Stimulated activated CD8-positive, alpha-beta memory T cell treated with anti-CD3 and anti-CD28 coated beads, Interleukin-2, amount 100 ng/mL, for 1 hour (primary cell): ENCODE results near the gene UNKL.
"Not testable (repeated sequence)": the region's sequence is repeated elsewhere in the genome, so short reads cannot be mapped to it uniquely, and the experiment has no call there.

Experiments used
- DNase-seq, 2 donors: peaks; one replicate each; pipeline ENCODE4 v3.0.0-alpha.2; 2020; ENCODE audit warnings: low read depth in 2 of 2

Gene UNKL

DNA sequence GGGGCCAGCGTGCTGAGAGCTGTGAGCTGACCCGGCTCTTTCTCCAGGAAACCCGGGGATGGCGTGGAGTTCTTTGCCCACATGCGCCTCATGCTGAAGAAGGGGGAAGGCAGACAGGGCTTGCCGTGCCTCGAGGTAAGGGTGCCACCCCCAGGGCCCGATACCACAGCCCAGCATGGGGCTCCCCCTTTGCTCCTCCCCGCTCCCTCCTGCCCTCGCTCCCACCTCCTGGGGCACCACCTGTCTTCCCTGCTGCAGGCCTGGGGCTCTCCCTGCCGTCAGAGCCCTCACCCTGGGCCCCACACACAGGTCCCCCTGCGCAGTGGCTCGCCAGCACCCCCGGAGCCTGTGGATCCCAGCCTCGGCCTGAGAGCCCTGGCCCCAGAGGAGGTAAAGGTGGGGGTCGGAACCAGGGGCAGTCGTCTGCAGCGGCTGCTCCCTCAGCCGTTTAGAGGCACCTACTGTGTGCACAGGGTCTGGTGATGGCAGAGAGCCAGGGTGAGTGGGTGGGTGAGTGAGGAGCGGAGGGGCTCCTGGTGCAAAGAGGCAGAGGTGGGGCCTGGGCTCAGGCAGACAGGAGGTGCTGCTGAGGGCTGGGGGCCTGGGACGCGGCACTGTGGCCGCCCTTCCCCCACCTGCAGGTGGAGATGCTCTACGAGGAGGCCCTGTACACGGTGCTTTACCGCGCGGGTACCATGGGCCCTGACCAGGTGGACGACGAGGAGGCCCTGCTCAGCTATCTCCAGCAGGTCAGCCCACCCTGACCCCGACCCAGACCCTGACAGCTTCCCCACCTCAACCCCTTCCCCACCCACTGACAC, 75.4 kb downstream of the UNKL start:
- DNase-seq = no peak

DNA sequence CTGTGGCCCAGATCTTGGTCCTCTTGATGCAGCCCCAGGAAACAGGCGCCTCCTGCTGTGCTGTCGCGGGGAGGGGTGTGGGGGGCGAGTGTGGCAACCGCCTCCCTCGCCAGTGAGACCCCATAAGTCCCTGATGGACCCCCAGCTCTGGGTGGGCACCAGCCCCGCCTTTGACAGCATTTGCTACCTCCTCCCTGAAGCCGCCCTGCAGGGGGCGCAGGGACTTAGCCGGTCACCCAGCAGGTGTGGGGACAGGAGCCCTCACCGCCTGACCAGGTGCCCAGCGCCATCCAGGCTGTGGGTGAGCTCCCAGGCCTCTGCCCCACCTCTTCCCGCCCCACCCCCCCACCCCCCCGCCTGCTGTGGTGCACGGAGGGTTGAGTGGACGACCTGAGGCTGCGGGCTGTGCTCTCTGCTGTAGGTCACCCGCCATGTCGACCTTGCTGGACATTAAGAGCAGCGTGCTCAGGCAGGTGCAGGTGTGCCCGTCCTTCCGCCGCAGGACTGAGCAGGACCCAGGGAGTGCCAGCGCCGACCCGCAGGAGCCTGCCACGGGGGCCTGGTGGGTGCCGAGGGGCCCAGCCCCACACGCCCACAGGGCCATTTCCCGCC, 76.3 kb downstream of the UNKL start:
- DNase-seq = no peak

DNA sequence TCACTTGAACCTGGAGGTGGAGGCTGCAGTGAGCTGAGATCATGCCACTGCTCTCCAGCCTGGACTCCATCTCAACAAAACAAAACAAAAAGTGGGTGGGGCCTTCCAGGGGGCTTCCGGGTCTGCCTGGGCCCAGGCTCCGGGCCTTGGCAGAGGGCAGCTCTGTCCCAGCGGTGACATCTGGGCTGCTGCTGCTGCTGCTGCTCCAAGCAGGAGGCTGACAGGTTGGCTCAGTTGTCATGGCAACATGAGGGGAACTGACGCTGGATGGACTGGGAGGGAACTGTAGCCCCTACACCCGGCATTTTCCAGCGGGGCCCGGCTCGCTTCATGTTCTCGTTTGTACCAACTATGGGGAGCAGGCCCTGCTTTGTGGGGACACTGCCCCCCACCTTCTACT, 77.0 kb downstream of the UNKL start:
- no peak for DNase-seq

- DNase-seq = no peak
These were observed 77.9 kb downstream of the UNKL start for GRCh38 chr16:1336619-1337018.

DNA sequence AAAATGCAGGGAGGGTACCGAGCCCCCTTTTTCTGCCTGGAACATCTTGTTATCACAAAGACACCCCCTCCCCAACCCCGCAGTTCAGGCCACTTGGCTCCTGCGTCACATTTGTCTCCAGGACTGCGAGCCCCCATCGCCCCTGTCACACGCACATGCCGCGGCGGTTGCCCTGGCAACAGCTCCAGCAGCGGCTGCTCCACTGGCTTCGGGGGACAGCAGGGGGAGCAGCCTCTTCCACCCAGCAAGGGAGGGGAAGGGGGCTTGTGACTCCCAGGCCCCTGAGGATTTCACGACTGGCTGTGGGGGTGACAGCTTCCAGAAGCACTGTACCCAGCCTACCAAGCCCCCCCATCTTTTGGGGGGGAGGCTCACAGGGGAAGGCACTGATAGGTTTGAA, 78.5 kb downstream of the UNKL start:
- DNase-seq = no peak

DNA sequence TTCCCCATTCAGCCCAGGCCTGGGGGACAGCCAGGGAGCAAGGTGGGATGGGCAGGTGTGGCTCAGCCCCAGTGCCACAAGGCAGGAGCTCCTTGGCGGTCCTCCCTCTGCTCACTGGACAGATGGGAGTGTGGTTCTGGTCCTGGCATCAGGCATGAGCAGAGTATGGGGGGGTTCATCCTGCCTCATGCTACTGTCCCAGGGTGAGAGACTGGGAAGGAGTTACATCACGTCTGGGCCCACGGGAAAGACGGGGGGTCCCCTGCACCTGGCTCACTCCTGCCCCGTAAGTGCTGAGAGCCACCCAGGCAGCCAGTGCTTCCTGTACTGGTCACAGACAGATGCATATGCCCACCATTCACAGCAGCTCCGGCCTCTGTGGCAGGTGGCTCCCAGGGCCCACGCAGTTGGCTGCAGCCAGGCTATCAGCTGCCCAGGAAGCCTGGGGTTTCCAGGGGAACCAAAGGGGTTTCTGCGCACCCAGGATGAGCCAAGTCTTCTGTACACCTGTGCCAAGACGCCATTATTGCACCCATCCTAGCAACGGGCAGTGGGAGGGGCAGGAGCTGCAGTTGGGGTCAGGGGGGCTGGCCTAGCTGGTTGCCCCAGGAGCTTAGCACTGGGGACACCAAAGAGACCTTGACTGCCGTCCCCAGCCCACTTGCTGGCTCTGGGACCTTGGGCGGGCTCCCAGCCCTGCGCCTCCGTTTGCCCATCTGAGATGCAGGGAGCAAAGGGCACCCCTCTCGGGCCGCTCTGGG, 79.1 kb downstream of the UNKL start:
- no peak for DNase-seq

DNA sequence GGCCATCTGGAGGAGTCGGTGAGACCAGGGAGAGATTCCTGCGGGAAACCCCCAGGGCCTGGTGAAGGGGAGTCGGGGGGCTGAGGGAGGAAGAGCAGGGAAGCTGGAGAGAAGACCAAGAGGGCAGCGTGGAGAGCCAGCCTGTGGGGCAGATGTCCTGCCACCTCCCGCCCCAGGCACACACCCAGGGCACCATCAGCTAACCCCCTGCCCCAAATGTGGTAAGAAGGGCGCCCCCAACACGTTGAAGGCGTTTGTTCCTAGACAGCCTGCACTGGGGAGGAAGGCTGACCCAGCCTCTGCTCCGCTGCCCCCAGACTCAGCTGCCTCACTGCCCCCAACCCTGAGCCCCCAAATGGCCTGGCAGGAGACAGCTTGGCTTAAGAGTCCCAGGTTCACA, 79.8 kb downstream of the UNKL start:
- no peak for DNase-seq

GRCh38 chr16:1333854-1334700, 80.4 kb downstream of the UNKL start:
- no peak for DNase-seq

- DNase-seq = peak in 1 of 2 donors; percentile 33
These were observed 81.2 kb downstream of the UNKL start, which contains the start of gene BAIAP3 for GRCh38 chr16:1333149-1333812. Gene BAIAP3 (plus strand): TSS chr16:1333645. CDS start chr16:1338550, 4,905 bp downstream.

DNA sequence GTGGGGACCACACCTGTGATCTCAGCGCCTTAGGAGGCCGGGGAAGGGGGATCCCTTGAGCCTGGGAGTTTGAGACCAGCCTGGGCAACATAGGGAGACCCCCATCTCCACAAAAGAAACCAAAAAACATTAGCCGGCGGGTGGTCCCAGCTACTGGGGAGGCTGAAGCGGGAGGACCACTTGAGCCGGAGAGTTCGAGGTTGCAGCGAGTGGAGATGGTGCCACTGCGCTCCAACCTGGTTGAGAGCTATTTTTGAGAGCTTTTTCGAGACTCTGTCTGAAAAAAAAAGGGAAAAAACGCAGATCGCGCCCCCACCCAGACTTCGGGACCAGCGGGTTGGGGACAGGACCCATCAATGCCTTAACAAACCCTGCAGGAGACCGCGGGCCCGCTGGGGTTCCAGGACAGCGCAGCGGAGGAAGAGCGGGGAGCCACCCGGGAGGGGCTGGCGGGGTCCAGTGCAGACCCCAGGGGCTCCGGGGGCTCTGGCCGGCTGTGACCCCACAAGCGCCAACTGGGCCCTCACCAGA, 81.8 kb downstream of the UNKL start:
- no peak for DNase-seq

DNA sequence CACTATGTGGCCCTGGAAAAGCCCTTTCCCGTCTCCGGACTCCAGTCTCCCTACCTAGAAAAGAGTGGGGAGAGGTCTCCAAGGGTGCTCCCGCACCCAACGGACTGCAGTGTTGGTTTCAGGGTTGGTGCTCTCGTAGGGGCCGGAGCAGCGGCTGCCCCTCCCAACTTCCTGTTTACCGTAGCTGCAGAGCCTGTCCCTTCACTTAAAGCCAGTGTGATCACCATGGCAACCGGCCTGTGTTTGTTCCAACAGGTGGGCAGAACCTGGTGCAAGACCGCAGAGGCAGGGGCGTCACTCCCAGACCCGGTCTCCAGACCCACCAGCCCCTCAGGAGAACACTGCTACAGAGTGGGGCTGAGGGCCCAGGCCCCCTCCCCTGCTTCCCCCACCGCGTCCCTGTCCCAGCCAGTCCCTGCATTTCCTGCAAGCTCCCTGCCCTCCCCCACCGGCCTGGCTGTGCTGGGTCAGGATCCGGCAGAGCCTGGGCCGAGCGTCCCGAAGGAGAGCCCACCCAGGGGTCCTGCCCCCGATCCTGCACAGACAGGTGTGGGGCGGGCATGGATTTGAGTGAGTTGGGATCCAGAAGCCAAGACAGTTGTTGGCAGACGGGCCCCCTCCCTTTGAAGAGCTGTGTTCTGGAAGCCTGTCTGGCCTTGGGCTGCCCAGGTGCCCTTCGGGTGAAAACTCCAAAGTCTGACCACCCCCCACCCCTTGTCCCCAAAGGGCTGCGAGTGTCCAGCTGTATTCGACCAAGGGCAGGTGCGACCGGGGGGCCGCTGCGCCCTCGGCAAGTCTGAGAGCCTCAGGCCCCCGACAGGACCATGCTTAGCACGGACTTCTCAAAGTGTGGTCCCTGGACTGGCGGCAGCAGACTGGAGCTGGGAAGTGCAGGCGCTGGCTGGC, 82.5 kb downstream of the UNKL start:
- peak in 1 of 2 donors; percentile 36 for DNase-seq

- DNase-seq = no peak
These were observed 83.4 kb downstream of the UNKL start for GRCh38 chr16:1330931-1331711.

DNA sequence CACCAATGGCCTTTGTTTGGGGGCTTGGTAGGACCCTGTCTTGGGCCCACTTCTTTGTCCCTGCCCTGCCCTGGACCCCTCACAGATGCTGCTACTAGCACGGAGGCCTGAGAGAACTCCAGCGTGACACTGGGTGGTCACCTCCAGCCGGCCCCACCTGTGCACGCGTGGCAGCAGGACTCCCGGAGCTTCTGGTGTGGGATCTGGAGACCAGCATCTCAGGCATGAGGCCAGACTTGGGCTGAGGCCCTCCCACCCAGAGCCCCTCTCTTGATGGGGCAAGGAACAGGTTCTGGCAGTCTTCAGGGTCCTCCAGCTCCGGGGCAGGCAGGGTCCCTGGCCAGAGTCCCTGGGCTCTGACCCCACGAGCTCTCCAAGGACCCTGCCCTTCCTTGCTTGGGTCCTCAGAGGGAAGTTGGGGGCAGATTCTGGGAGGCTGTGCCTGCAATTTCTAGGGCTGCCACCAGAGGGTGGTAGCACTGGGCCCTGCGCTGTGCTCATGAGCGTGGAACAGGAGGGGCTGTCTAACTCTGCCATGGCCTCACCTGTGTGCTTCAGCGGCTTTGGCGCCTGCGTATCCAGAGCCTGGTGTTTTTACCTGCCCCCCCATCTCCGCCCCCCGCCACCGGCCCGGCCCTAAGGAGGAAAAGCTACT, 84.1 kb downstream of the UNKL start:
- no peak for DNase-seq

DNA sequence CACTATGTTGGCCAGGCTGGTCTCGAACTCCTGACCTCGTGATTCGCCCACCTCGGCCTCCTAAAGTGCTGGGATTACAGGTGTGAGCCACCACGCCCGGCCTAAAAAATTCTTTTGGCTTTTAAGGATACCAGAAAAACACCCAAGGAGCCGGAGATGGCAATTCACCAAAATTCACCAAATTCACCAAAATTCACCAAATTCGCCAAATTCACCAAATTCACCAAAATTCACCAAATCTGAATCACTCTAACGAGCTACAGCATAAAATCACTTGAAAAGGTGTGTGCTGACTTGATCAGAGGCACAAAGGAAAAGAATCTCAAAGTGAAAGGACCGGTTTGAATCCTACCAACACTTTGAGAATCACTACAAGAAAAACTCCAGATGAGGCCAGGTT, 85.5 kb downstream of the UNKL start:
- not testable (repeated sequence) for DNase-seq

- DNase-seq = not testable (repeated sequence)
These were observed 86.4 kb downstream of the UNKL start for GRCh38 chr16:1328136-1328535.

DNA sequence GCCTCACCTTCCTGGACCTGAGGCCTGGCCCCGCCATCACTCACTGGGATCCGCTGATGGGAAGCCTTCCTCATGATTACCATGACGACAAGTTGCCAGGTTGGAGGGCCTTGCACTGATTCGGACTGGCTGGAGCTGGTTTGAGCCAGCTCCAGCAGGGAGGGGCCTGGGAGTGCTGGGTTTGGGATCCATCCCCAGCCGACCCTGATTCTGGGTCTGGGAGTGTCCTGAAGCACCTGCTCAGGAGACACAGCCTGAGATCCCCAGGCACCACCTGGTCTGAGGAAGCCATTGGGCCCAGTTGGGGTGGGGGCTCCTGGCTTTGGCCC, 86.9 kb downstream of the UNKL start:
- no peak for DNase-seq

DNA sequence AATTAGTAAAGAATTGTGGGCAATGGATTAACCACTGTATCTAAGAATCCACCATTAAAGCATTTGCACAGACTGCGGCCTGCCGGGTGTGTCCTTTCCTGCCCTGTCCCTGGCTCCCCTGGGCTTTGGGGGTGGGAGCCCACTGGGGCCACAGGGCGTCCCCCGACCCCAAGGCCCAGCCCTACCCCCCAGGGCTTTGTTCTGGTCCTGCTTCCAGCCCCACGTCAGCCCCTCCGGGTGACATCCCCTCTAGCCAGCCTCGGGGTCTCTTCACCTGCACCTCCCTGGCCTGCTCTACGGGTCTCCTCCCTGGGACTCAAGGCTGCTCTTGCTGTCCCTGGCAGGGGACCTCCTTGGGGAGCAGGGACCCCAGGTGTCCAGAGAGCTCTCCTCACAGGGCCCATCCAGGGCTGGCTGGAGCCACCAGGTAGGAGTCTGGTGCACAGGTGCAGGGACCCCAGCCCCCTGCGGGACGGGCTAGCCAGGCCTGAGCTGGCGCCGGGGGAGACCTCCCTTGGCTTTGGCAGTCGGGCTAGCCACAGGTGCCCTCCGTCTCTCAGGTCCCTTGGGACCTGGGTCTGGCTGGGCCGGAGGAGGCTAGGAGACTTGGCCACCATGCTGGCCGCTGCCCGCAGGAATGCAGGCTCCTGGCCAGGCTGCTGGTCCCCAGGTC, 87.4 kb downstream of the UNKL start:
- DNase-seq = no peak

GRCh38 chr16:1326391-1326790, 88.1 kb downstream of the UNKL start:
- no peak for DNase-seq
